Ishikawa (cell line): ENCODE measurements around the gene ADGRL3.

Source experiments
- CEBPB ChIP-seq: IDR thresholded peaks from 2 replicates; pipeline ENCODE4 v1.6.1; 2012
- EGR1 ChIP-seq: IDR thresholded peaks from 2 replicates; pipeline ENCODE4 v1.6.1; 2012
- MAX ChIP-seq: IDR thresholded peaks from 2 replicates; pipeline ENCODE4 v1.6.1; 2012
- TAF1 ChIP-seq: IDR thresholded peaks from 2 replicates; pipeline ENCODE4 v1.6.1; 2012; ENCODE audit warnings: low read depth, mild to moderate bottlenecking

DNA sequence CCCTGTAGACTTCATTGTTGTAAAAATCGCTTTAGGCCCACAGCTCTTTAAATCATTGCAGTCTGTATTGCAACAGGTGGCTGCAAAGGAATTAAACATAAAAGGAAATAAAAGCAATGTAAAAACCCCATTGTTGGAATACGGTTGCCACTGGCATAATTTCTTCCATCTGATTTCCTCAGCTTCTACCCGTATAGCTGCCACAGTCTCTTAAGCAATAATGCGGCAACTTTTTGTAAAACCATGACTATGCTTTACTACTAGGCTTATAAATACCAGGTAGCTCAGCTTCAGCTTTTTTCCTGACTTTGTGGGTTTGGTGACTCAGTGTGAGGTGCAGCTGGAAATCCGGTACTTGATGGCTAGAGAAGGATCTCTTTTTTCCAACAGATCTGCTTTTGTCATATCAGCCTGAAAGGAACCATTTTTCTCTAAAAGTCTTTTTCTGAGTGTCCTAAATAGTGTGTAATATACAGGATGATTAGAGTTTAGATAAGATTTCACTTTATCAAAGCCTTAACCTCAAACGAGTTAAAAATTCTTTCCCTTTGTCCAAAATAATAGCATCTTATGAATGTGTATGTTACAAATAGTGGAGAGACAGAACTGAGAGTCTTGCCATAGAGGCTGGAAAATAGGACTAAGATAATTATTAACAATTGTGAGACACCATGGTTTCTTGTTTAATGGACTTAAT, 268.0 kb downstream of the ADGRL3 start:
- no peak for TF ChIP-seq EGR1
- no peak for TF ChIP-seq CEBPB
- no peak for TF ChIP-seq TAF1
- no peak for TF ChIP-seq MAX
